ENCODE data around the gene NPIPB6.
A peak's percentile ranks its signal among the peaks of the same experiment; 100 is the strongest.

NPIPB6 gene

DNA sequence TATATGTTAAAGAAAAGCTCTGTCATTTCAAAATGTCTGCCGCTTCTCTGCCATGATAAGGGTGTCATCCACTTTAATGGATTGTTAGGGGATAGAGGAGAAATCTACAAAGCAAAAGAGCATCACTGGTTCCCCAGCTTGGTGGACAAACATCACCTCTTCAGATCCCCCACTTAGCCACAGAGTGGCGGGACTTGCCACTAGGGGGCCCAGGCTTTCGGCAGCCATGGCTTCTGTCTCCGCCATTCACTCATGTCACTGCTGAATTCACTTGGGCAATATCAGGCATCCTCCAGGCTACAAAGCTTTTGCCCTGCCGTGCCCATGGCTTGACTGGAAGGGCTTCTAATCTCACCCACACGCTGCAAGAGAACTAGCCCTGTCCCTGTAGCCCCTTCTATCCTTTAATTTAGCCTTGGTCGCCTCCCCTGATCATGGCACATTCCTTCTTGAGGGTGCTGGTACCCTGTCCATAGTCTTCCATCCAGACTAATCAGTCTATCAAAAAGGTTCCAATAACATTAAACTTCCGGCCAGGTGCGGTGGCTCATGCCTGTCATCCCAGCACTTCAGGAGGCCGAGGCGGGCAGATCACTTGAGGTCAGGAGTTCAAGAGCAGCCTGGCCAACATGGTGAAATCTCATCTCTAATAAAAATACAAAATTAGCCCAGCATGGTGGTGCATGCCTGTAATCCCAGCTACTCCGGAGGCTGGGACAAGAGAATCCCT, 36.3 kb downstream of the NPIPB6 start:
- TF ChIP-seq POLR2A (IDR thresholded peaks at IDR 0.05; ENCODE audit: low read depth, low read length), result no peak
- peak; percentile 78 for DNase-seq (ENCODE audit: insufficient read length, low spot score)
- no peak for FAIRE-seq

DNA sequence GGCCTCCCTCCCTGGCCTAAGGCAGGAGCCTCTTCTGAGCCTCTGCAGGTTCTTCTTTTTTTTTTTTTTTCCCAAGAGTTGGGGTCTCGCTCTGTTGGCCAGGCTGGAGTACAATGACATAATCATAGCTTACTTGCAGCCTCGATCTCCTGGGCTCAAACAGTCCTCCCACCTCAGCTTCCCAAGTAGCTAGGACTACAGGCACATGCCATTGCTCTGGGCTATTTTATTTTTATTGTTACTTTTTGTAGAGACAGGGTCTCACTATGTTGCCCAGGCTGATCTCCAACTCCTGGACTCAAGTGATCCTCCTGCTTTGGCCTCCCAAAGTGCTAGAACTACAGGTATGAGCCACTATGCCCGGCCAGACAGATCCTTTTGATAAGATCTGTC, 38.4 kb downstream of the NPIPB6 start:
- DNase-seq (ENCODE audit: insufficient read length, low spot score) (no peak), FAIRE-seq (no peak)
- TF ChIP-seq POLR2A (IDR thresholded peaks at IDR 0.05; ENCODE audit: low read depth, low read length), result no peak

DNA sequence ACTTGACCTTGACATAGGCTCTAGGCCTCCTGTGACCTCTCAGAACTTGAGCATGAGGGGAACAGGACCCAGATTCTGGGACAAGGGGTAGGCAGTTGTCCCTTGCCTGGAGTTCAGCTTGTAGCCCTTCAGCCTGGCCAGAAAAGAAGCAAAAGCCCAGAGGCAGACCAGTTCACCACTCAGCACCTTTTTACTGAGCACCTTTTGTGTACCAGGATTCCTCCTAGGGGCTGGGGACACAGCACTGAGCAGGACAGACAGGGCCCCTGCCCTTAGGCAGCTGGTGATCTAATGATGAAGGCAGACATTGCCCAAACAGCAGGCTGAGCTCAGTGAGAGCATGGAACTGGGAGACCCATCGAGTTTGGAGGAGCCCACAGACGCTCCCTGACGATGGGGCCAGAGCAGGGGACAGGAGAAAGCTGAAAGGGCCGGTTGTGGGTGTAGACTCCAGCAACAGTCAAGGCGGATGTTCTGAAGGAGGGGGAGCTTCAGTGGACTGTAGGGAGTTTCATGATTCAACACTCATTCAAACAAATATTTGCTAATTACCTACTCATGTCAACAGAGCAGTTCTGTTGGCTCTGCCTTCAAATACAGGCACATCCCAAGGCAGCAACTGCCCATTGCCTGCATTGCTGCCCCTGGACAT, 38.9 kb downstream of the NPIPB6 start:
- DNase-seq (ENCODE audit: insufficient read length, low spot score) (no peak), FAIRE-seq (no peak)

DNA sequence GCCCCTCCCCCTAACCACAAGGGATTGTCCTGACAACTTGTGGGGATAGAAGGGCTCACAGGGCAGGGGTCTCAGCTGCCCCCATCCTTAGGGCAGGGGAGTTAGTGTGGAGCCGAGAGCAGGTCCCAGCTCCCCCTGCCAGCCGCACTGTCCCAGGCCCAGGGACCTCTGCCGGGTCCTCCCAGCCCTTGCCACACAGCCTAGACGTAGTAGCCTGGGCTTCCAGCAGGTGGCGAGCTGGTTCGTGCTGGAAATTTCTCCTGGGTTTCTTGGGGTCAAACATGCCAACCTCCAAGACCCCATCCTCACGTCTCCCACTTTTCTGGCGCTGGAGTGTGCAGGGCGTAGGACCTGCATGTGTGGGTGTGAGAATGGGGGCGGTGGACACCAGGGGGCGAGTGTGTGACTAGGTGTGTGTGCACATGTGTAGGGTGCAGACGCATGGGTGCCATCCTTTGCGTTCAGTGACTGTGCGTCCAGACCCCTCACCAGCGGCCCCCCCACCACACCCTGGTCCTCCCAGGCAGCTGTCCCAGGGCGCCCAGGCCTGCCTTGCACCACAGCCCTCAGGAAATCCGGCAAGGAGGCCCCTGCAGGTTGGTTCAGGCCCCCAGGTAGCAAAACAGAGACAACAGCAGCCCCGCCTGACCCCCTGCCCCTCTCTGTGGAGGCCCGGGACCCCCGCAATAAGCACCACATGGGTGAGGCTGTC, 41.5 kb downstream of the NPIPB6 start:
- FAIRE-seq (no peak), DNase-seq (ENCODE audit: insufficient read length, low spot score) (peak; percentile 70)
- TF ChIP-seq POLR2A (IDR thresholded peaks at IDR 0.05; ENCODE audit: low read depth, low read length), result no peak

More for the DNA sequence above, 38.9 kb downstream of the NPIPB6 start:
- TF ChIP-seq POLR2A (IDR thresholded peaks at IDR 0.05; ENCODE audit: low read depth, low read length), result no peak

DNA sequence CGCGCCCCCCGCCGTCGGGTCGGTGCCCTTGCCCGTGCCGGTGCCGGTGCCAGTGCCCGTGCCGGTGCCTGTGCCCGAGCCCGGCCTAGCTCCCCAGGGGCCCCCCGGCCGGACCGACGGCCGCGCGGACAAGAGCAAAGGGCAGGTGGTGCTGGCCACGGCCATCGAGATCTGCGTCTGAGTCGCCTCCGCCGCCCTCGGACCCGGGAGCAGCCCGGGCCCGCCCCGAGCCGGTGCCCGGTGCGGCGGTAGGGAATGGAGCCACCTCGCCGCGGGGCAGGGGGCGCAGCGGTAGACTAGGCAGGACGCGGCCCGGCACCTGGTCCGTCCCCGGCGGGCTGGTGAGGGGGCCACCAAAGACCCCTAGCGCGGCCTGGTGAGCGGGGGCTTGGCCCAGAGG, 42.6 kb downstream of the NPIPB6 start:
- no peak for DNase-seq (ENCODE audit: insufficient read length, low spot score)

DNA sequence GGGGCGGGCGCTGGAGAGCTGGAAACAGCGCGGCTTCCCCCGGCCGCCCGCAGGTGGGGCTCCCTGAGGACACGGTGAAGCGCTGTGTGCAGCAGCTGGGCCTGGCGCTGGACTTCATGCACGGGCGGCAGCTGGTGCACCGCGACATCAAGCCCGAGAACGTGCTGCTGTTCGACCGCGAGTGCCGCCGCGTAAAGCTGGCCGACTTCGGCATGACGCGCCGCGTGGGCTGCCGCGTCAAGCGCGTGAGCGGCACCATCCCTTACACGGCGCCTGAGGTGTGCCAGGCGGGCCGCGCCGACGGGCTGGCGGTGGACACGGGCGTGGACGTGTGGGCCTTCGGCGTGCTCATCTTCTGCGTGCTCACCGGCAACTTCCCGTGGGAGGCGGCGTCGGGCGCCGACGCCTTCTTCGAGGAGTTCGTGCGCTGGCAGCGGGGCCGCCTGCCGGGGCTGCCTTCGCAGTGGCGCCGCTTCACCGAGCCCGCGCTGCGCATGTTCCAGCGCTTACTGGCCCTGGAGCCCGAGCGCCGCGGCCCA, 43.2 kb downstream of the NPIPB6 start:
- FAIRE-seq, result no peak
- no peak for DNase-seq (ENCODE audit: insufficient read length, low spot score)
- TF ChIP-seq POLR2A (IDR thresholded peaks at IDR 0.05; ENCODE audit: low read depth, low read length), result no peak

More for the DNA sequence above, 42.6 kb downstream of the NPIPB6 start:
- no peak for TF ChIP-seq POLR2A (IDR thresholded peaks at IDR 0.05; ENCODE audit: low read depth, low read length)
- FAIRE-seq, result no peak

DNA sequence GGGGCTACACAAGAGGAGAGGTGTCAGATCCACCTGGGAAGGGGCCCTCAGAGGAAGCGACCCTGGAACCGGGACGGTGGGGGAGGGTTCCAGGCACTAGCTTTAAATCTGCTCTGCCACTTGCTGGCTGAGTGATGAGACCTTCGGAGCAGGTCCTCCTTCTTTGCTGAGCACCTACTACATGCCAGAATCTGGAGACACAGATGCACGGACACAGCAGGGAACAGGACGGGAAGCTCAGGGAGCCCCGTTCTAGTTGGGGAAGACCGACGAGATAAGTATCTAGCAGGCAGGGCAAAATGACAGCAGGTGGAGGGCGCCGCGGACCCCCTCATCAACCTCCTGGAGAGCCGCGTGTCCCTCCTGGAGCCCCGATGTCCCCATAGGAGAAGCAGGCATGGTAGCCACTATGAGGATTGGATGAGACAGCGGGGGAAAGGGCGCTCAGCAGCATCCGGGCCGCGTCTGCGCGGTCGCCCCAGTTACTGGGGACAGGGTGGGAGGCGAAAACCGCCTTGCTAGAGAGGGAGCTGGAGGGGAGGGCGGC, 43.8 kb downstream of the NPIPB6 start:
- no peak for TF ChIP-seq POLR2A (IDR thresholded peaks at IDR 0.05; ENCODE audit: low read depth, low read length)
- DNase-seq (ENCODE audit: insufficient read length, low spot score) (no peak), FAIRE-seq (no peak)

DNA sequence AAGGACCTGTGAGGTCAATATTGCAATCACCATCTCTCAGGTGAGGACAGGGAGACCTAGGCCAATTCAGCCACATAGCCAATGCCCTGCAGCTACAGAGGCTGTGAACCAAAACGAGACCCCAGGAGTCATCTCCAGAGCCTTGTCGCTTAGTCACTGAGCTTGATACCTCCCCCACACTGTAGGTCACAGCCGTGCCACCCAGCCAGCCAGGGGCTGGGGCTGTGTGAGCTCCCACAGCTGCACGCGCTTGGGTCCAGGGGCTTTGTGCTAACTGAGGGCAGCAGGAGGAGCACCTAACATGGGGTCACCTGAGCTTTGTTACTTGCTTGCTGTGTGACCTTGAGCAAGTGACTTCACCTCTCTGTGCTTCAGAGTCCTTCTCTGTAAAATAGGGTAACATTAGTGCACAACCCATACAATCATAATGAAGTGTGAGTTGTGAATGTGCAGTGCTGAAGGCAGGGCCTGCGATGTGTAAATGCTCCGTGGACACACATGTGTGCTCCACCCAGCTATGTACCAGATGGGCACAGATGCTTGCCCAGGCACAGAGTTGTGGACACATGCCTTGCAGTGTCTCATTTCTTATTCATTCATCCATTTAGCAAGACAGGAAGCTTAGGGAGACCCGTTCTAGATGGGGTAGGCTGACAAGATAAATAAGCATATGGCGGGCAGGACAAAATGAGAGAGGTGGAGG, 45.1 kb downstream of the NPIPB6 start:
- TF ChIP-seq POLR2A (IDR thresholded peaks at IDR 0.05; ENCODE audit: low read depth, low read length), result no peak
- FAIRE-seq, result no peak

DNA sequence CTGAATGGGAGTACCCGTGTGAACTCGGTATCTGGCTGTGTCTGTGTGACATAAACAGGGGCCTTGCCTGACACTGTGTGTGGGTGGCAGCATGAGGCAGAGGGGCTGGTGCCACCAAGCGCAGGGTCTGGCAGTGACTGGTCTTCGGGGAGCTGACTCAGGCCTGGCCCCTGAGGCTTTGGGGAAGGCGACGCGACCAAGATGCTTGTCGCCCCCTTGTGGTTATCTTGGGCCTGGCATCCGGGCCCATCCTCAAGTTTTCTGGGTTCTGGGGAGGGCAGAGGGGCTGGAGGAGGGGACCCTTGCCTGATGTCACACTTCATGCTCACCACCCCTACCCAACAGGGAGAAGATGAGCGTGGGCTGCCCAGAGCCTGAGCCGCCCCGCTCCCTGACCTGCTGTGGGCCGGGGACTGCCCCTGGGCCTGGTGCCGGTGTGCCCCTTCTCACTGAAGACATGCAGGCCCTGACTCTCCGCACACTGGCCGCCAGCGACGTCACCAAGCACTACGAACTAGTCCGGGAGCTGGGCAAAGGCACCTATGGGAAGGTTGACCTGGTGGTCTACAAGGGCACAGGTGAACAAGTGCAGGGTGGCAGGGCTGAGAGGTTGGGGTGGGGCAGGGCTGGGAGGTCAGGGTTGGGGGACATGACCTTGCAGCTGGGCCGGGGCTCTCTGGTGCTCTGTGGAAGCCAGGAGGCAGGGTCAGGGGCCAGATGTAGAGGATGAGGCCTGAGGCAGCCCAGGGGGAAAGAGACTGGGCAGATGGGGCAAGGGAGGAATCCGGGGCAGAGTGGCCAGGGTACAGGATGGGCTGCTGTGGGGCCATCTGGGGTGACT, 46.0 kb downstream of the NPIPB6 start:
- DNase-seq (ENCODE audit: insufficient read length, low spot score), result peak; percentile 69
- FAIRE-seq, result no peak
- no peak for TF ChIP-seq POLR2A (IDR thresholded peaks at IDR 0.05; ENCODE audit: low read depth, low read length)

More for the DNA sequence above, 45.1 kb downstream of the NPIPB6 start:
- DNase-seq (ENCODE audit: insufficient read length, low spot score), result no peak

DNA sequence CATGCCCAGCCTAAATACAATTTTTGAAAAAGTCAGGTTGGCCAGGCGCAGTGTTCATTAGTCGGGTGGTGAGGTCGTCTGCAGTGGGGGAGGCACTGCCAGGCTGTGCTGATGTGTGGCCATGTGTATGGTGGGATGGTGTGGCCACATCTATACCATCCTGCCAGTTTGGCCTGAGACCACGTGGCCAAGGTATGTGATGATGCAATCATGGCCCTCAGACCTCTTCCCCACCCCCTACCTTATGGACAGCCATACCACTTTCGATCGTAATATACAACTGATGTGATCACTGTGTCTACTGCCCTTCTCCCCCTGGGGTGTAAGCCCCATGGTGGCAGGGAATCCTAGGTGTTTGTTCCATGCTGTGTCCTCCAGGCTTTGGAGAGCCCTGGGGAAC, 47.3 kb downstream of the NPIPB6 start:
- DNase-seq (ENCODE audit: insufficient read length, low spot score) (no peak), FAIRE-seq (no peak)
- no peak for TF ChIP-seq POLR2A (IDR thresholded peaks at IDR 0.05; ENCODE audit: low read depth, low read length)

DNA sequence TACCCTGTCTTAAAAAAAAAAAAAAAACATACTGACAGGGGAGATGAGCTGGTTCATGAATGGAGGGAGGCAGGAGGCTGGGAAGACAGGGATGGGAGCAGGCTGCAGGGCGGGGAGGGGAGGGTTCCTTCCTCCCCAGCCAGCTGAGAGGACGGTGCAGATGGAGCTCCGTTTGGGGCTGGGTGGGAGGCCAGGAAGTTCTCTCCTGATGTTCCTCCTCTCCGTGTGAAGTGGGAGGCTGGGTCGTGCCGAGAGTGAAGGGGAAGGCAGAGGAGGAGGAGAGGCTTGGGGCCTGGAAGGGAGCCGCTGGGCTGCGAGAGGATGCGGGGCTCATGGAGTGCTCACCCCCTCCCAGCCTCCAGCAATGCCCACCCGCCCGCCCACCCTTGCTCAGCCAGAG, 49.7 kb downstream of the NPIPB6 start:
- no peak for FAIRE-seq
- TF ChIP-seq POLR2A (IDR thresholded peaks at IDR 0.05; ENCODE audit: low read depth, low read length), result no peak

DNA sequence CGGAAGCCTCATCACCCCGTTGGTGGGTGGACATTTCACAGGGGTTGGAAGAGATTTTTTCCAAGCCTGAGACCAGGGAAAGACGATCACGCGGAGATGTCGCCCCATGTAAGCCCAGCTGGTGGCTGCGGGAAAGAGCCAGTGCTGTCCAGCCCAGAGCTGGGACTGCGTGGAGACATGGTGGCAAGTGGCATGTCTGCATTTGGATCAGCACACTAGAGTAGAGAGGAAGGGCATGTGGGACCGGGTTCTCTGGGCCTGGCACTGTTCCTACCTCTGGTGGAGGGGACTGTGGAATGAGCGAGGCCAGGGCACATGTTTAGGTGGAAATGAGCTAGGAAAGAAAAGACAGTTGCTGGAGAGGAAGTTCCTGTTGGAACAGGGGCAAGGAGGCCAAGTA, 51.0 kb downstream of the NPIPB6 start:
- no peak for DNase-seq (ENCODE audit: insufficient read length, low spot score)
- no peak for FAIRE-seq
- no peak for TF ChIP-seq POLR2A (IDR thresholded peaks at IDR 0.05; ENCODE audit: low read depth, low read length)

More for the DNA sequence above, 49.7 kb downstream of the NPIPB6 start:
- DNase-seq (ENCODE audit: insufficient read length, low spot score), result no peak

DNA sequence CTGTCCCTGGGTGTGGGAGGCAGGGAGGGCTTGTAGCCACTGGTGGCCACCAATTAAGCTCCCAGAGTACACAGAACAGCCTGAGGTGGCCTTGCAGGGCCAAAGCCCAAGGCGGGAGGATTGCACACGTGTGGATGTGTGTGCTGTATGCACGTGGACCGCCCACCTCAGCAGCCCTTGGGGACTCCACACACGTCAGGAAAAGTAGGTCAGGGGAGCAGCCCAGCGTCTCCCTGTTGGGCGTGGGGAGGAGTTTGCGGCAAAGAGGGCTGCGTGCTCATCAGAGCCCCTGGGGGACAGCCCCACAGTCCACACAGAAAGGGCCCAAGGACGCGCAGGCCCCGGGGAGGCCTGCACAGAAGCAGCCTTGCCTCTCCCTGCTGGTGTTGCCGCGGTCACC, 51.4 kb downstream of the NPIPB6 start:
- FAIRE-seq, result no peak
- no peak for TF ChIP-seq POLR2A (IDR thresholded peaks at IDR 0.05; ENCODE audit: low read depth, low read length)

More for the DNA sequence above, 51.4 kb downstream of the NPIPB6 start:
- DNase-seq (ENCODE audit: insufficient read length, low spot score), result no peak

All from H54 (cell line).